ENCODE results near the gene RTKN.
A peak's percentile ranks its signal among the peaks of the same experiment; 100 is the strongest.

RTKN gene

DNA sequence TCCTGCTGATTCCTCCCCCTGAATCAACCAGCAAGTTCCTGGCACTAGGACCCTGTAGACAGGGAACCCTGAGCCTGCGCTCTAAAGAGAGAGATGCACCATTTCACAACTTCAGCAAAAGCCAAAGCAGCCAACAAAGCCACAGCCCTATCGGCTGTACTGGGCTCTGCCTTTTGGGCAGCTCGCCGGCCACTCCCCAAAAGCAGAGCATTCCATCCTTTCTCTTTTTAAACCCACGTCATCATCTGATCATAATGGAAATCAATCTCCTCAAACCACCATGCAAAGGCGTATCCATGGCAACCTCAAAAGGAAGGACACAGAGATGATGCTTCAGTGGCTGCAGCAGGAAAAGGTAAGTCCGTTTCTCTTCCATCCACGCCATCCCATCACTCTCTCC lies 56.3 kb downstream of the RTKN start:
- no peak for TF ChIP-seq CTCF (IDR thresholded peaks at IDR 0.05; ENCODE audit: control extremely low read depth, extremely low read depth, low read depth, missing control alignments)
- ChIA-PET POLR2A (no interaction called here), CTCF (interaction anchor here (1.4 kb wide), 1 partner anchor 15 kb away, joined by 5 read pairs; no protein-coding TSS in a partner anchor)
- no peak for DNase-seq (ENCODE audit: extremely low spot score)

DNA sequence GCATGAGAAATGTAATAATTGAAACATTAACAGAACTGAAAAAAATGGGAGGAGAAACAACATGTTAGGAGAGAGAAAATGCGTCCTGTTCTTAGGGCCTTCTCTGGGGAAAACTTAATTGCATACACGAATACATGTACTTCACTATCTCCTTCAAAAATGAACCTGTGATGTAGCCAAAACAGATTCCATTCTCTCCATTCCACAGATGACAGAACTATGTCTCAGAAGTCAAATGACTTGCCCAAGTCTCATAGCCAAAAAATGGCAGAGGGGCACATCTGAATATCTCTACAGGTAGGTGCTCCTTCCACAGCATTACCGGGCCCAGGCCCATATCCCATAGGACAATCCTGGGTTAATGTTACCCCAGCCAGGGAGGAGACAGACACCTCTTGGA lies 57.7 kb downstream of the RTKN start:
- ChIA-PET POLR2A (no interaction called here), CTCF (interaction anchor here (1.4 kb wide), 1 partner anchor 17 kb away, joined by 5 read pairs; no protein-coding TSS in a partner anchor)
- TF ChIP-seq CTCF (IDR thresholded peaks at IDR 0.05; ENCODE audit: control extremely low read depth, extremely low read depth, low read depth, missing control alignments) = no peak
- no peak for DNase-seq (ENCODE audit: extremely low spot score)

- no peak for TF ChIP-seq CTCF (IDR thresholded peaks at IDR 0.05; ENCODE audit: control extremely low read depth, extremely low read depth, low read depth, missing control alignments)
- DNase-seq (ENCODE audit: extremely low spot score) = no peak
- POLR2A ChIA-PET = no interaction called here
- CTCF ChIA-PET = interaction anchor here (0.9 to 2.6 kb wide), 3 partner anchors 8 to 134 kb away, joined by 3 to 21 read pairs (median 4); no protein-coding TSS in a partner anchor
These were observed 58.5 kb downstream of the RTKN start for GRCh38 chr2:74383254-74383653.

DNA sequence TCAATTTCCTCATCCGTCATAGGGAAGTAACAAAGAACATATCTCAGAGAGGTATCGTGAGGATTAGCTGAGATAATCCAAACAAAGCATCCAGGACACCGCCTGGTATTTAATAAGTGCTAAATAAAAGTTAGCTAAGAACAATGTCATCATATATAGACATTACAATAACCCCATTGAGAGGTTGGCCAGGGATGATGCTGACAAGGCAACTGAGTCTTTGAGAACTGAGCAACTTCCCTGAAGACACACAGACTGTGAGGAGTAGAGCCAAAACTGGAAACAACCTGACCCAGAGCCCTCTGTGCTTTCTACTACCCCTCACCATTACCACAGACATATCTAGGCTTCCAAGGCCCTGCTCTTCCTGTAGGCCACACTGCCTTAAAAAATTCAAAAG lies 60.0 kb downstream of the RTKN start:
- ChIA-PET CTCF (interaction anchor here (0.8 to 2.6 kb wide), 6 partner anchors 10 to 557 kb away, joined by 3 to 21 read pairs (median 5); no protein-coding TSS in a partner anchor), POLR2A (no interaction called here)
- no peak for TF ChIP-seq CTCF (IDR thresholded peaks at IDR 0.05; ENCODE audit: control extremely low read depth, extremely low read depth, low read depth, missing control alignments)
- DNase-seq (ENCODE audit: extremely low spot score) = no peak

GRCh38 chr2:74379851-74380789 lies 61.6 kb downstream of the RTKN start, which contains the start of gene DCTN1:
Gene DCTN1, minus strand, starts transcription at chr2:74380311. Its CDS starts 274 bp downstream, at chr2:74380037.
- peak; percentile 61 for DNase-seq (ENCODE audit: extremely low spot score)
- no peak for TF ChIP-seq CTCF (IDR thresholded peaks at IDR 0.05; ENCODE audit: control extremely low read depth, extremely low read depth, low read depth, missing control alignments)
- CTCF ChIA-PET = interaction anchor here (1.2 to 2.6 kb wide), 3 partner anchors 9 to 45 kb away, joined by 4 to 18 read pairs (median 4); no protein-coding TSS in a partner anchor
- POLR2A ChIA-PET = no interaction called here

GRCh38 chr2:74378007-74378406 lies 63.7 kb downstream of the RTKN start:
- DNase-seq (ENCODE audit: extremely low spot score) = no peak
- no peak for TF ChIP-seq CTCF (IDR thresholded peaks at IDR 0.05; ENCODE audit: control extremely low read depth, extremely low read depth, low read depth, missing control alignments)
- CTCF ChIA-PET = interaction anchor here (1.1 to 2.6 kb wide), 2 partner anchors 11 to 14 kb away, joined by 3 to 18 read pairs; no protein-coding TSS in a partner anchor
- POLR2A ChIA-PET = no interaction called here

All from GM10248 (cell line).